ENCODE measurements around the gene LTO1.

LTO1 gene

DNA sequence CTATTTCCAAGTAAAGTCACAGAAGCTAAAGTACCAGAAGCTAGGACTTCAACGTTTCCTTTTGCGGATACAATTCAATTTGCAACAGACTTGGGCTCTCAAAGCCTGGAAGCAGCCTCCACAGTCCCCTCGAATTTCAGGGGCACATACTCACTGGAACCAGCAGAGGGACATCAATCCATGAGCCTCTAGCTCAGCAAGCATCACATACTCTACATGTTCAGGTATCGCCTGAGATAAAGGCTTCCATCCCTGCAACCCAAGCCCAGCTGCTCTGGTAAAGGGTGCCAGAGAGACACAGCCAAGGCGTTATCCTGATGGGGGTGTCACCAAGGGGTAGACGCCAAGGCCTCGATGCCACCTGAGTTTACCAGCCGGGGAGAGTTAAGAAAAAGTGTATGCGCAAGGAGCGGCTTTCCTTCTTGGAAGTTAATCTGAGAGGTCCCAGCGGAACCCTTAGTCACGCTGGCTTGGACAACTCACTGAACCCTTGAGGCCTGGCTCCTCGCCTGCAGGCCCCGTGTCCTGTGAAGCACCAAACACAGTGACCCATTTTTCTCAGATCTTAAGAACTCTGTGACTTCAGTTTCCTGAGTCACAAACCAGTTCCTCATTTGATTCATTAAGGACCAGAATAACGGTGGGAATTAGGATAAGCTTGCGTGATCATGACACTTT, 13.0 kb downstream of the LTO1 start:
- Histone ChIP-seq H3K9me3 (ENCODE audit: severe bottlenecking) (no peaks in the 10 kb centered on the region), H3K27ac (no peak overlapping the region), H3K27me3 (ENCODE audit: insufficient read depth, low read depth, severe bottlenecking) (no peaks in the 10 kb centered on the region), H3K4me3 (ENCODE audit: low read depth, low read length) (no peak overlapping the region), H3K36me3 (no peaks in the 10 kb centered on the region; the same call in 1 of the 2 replicates)
- no peak for DNase-seq
- peak; percentile 41 for TF ChIP-seq CTCF (IDR thresholded peaks at IDR 0.05; ENCODE audit: low read depth, low read length)

- Histone ChIP-seq H3K4me3 (ENCODE audit: low read depth, low read length) (no peak overlapping the region), H3K9me3 (ENCODE audit: severe bottlenecking) (no peaks in the 10 kb centered on the region), H3K36me3 (no peaks in the 10 kb centered on the region; the same call in 1 of the 2 replicates), H3K27ac (no peak overlapping the region), H3K27me3 (ENCODE audit: insufficient read depth, low read depth, severe bottlenecking) (no peaks in the 10 kb centered on the region)
- TF ChIP-seq CTCF (IDR thresholded peaks at IDR 0.05; ENCODE audit: low read depth, low read length), result no peak
- no peak for DNase-seq
These were observed 13.8 kb downstream of the LTO1 start for GRCh38 chr11:69661413-69661715.

DNA sequence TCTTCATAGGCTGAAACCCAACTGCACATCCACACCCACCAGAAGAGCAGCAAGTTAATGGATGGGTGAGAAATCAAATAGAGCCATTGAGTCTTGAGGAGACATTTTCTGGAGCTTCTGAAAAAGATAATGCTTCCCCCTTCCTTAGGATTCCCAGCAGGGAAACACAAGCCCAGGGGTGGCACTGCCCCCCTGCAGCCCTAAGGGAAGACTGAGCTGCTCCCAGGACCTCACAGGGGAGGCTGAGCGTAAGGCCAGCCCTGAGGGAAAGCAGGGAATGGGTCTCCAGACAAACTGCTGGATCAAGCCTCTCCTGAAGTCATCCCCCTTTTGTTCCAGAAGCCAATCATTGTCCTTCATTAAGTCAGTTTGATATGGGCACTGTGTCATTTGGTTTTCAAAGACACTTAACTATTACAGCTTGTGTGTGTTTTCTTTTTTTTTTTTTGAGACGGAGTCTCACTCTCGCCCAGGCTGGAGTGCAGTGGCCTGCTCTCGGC, 15.1 kb downstream of the LTO1 start:
- Histone ChIP-seq H3K27ac (no peak overlapping the region), H3K36me3 (no peaks in the 10 kb centered on the region; the same call in 1 of the 2 replicates), H3K4me3 (ENCODE audit: low read depth, low read length) (no peak overlapping the region), H3K27me3 (ENCODE audit: insufficient read depth, low read depth, severe bottlenecking) (no peaks in the 10 kb centered on the region), H3K9me3 (ENCODE audit: severe bottlenecking) (no peaks in the 10 kb centered on the region)
- no peak for DNase-seq
- no peak for TF ChIP-seq CTCF (IDR thresholded peaks at IDR 0.05; ENCODE audit: low read depth, low read length)

- H3K4me3 ChIP-seq (ENCODE audit: low read depth, low read length), result no peak overlapping the region
- TF ChIP-seq CTCF (IDR thresholded peaks at IDR 0.05; ENCODE audit: low read depth, low read length), result no peak
- no peaks in the 10 kb centered on the region for H3K9me3 ChIP-seq (ENCODE audit: severe bottlenecking)
- no peaks in the 10 kb centered on the region for H3K27me3 ChIP-seq (ENCODE audit: insufficient read depth, low read depth, severe bottlenecking)
- H3K27ac ChIP-seq, result no peak overlapping the region
- H3K36me3 ChIP-seq, result no peaks in the 10 kb centered on the region
- DNase-seq, result no peak
These were observed 15.6 kb downstream of the LTO1 start for GRCh38 chr11:69659591-69659990.

DNA sequence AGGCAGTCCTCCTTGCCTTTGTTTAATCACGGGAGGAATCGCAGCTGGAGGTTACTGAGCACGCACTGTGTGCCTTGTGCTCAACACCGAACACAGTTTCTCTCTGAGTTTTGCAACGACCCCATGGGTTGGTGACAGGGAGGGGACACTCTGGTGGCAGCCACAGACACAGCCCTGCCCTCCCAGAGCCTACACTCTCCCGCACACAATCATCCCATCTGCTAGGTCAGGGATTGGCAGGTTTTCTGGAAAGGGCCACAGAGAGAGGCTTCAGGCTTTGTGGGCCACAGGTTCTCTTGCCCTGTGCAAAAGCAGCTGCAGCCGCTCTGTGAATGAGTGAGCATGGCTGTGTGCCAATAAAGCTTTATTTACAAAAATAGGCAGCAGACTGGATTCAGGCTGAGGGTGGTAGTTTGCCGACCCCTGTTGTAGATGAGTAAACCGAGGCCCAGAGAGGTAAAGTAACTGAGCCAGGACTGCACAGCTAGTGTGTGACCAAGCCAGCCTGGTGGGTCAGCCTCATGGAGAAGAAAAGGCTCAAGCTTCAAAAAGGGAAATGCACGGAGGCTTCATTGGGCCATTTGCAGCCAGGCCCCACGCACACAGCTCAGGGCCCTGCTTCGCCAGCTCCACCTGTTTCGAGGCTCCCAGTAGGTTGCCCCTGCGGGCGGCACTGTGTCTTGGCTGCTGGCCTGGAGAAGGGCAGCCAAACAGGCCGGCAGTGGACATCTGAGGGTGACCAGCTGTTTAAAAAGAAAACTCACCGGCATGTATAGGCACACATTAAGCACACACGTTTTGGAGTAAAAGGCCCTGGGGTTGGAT, 16.3 kb downstream of the LTO1 start:
- Histone ChIP-seq H3K27me3 (ENCODE audit: insufficient read depth, low read depth, severe bottlenecking) (no peaks in the 10 kb centered on the region), H3K9me3 (ENCODE audit: severe bottlenecking) (no peaks in the 10 kb centered on the region), H3K4me3 (ENCODE audit: low read depth, low read length) (no peak overlapping the region), H3K36me3 (no peaks in the 10 kb centered on the region), H3K27ac (peak overlapping the region; percentile 40)
- no peak for TF ChIP-seq CTCF (IDR thresholded peaks at IDR 0.05; ENCODE audit: low read depth, low read length)
- no peak for DNase-seq

All from WERI-Rb-1 (cell line).